Right renal cortex interstitium (tissue), 3 donors: ENCODE results near the gene COTL1. TPM values are rescaled to one million over a fixed set of nuclear protein-coding genes. Genes with fewer than 3 reads are reported as not detected.
"Not testable (repeated sequence)": the region's sequence is repeated elsewhere in the genome, so short reads cannot be mapped to it uniquely, and the experiment has no call there.

Source experiments
- DNase-seq, 3 donors: peaks; one replicate each; pipeline ENCODE4 v3.0.0-alpha.2; 2013; ENCODE audit warnings: low read depth in 3 of 3, low spot score in 2 of 3
- polyA plus RNA-seq, 3 donors: library from polyadenylated mRNA; unstranded; fragments of 120-200 nt; gene quantifications; one replicate each; pipeline ENCODE4 v1.2.1, GENCODE V29; 2013; ENCODE audit not compliant: insufficient read length in 3 of 3

The COTL1 gene
- polyA plus RNA-seq, 3 donors: 122 to 147 (median 137) TPM

GRCh38 chr16:84574191-84574590 is 43.7 kb downstream of the COTL1 start:
- DNase-seq: no peak

GRCh38 chr16:84572096-84572495 is 45.8 kb downstream of the COTL1 start:
- DNase-seq: no peak

GRCh38 chr16:84571506-84571905 is 46.4 kb downstream of the COTL1 start:
- no peak for DNase-seq

- DNase-seq: no peak
Measured at GRCh38 chr16:84570739-84571403, 47.0 kb downstream of the COTL1 start.

- no peak for DNase-seq
Measured at GRCh38 chr16:84569382-84569987, 48.4 kb downstream of the COTL1 start.

GRCh38 chr16:84568066-84568465 is 49.8 kb downstream of the COTL1 start:
- no peak for DNase-seq

GRCh38 chr16:84567286-84567962 is 50.5 kb downstream of the COTL1 start:
- no peak for DNase-seq

- no peak for DNase-seq
Measured at GRCh38 chr16:84566545-84567257, 51.2 kb downstream of the COTL1 start.

GRCh38 chr16:84565669-84566495 is 52.0 kb downstream of the COTL1 start:
- DNase-seq: no peak

- no peak for DNase-seq
Measured at GRCh38 chr16:84563786-84564420, 54.0 kb downstream of the COTL1 start.

GRCh38 chr16:84563064-84563715 is 54.7 kb downstream of the COTL1 start:
- DNase-seq: no peak

- no peak for DNase-seq
Measured at GRCh38 chr16:84562174-84562815, 55.6 kb downstream of the COTL1 start.

- no peak for DNase-seq
Measured at GRCh38 chr16:84561291-84561690, 56.6 kb downstream of the COTL1 start.

GRCh38 chr16:84560269-84560668 is 57.6 kb downstream of the COTL1 start:
- DNase-seq: no peak

GRCh38 chr16:84559311-84559932 is 58.5 kb downstream of the COTL1 start:
- DNase-seq: no peak

GRCh38 chr16:84558850-84559249 is 59.0 kb downstream of the COTL1 start:
- not testable (repeated sequence) for DNase-seq

- DNase-seq: no peak
Measured at GRCh38 chr16:84557504-84557903, 60.4 kb downstream of the COTL1 start.

GRCh38 chr16:84557059-84557458 is 60.8 kb downstream of the COTL1 start:
- no peak for DNase-seq
